Measurements from ENCODE around the gene ADPRM.

ADPRM gene

GRCh38 chr17:10663231-10663630 is 34.2 kb upstream of the ADPRM start (continued):
- no peak for TF ChIP-seq ZNF138 (tag by site-specific recombination; IDR thresholded peaks at IDR 0.05; ENCODE audit: borderline replicate concordance)
- no peak for TF ChIP-seq ZBTB26 (tag by site-specific recombination; optimal IDR thresholded peaks at IDR 0.05)
- TF ChIP-seq RBAK (tag by site-specific recombination; IDR thresholded peaks at IDR 0.05): no peak
- no peak for TF ChIP-seq ZNF433 (tag by site-specific recombination; IDR thresholded peaks at IDR 0.05; ENCODE audit: low read depth)
- no peak for TF ChIP-seq ZNF10 (tag by site-specific recombination; IDR thresholded peaks at IDR 0.05)
- TF ChIP-seq ZNF561 (tag by site-specific recombination; IDR thresholded peaks at IDR 0.05; ENCODE audit: borderline replicate concordance): no peak
- no peak for TF ChIP-seq ZNF768 (tag by site-specific recombination; IDR thresholded peaks at IDR 0.05)
- TF ChIP-seq ZBTB21 (tag by site-specific recombination; IDR thresholded peaks at IDR 0.05): no peak
- no peak for TF ChIP-seq ZNF423 (tag by site-specific recombination; IDR thresholded peaks at IDR 0.05)
- TF ChIP-seq SP3 (tag by site-specific recombination; IDR thresholded peaks at IDR 0.05): no peak
- no peak for TF ChIP-seq ZNF114 (tag by site-specific recombination; IDR thresholded peaks at IDR 0.05)

DNA sequence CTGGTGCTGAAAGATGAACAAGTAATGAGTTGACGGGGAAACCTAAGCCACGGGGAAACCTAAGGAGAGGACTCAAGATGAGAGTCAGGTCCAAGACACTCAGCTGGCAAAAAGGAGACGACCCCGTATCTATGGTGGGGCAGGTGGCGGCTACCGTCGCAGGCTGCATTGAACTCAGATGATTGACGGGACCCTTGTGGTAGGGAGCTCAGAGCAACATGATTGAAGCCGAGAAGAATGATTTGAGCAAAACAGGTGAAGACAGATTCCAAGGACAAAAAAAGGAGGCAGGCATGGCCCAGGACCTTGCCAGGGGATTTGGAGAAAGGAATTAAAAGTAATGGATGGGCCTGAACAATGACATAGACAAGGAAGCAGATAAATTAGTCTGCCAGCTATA is 32.8 kb upstream of the ADPRM start:
- no peak overlapping the region for H3K27ac ChIP-seq (ENCODE audit: extremely low read depth, low read depth, low read length)
- H3K36me3 ChIP-seq (ENCODE audit: control insufficient read depth in 2 of 2, insufficient read depth in 1 of 2, low read length in 2 of 2): peaks cover 0 to 4% of the 10 kb centered on the region in 2 experiments; a peak in 1 of 3 replicates
- POLR2A ChIA-PET: no interaction called here
- H3K9me3 ChIP-seq (ENCODE audit: control insufficient read depth, insufficient read depth, low read depth, low read length): no peaks in the 10 kb centered on the region
- TF ChIP-seq ZNF155 (tag by site-specific recombination; IDR thresholded peaks at IDR 0.05) (no peak), ZNF391 (tag by site-specific recombination; IDR thresholded peaks at IDR 0.05; ENCODE audit: borderline replicate concordance, low read depth) (no peak), ZFP3 (tag by site-specific recombination; IDR thresholded peaks at IDR 0.05; ENCODE audit: low read depth) (no peak), ZNF629 (tag by site-specific recombination; IDR thresholded peaks at IDR 0.05) (no peak), ZNF701 (tag by site-specific recombination; IDR thresholded peaks at IDR 0.05) (no peak), ZNF175 (tag by site-specific recombination; IDR thresholded peaks at IDR 0.05) (no peak)
- TF ChIP-seq, protein P1, sequence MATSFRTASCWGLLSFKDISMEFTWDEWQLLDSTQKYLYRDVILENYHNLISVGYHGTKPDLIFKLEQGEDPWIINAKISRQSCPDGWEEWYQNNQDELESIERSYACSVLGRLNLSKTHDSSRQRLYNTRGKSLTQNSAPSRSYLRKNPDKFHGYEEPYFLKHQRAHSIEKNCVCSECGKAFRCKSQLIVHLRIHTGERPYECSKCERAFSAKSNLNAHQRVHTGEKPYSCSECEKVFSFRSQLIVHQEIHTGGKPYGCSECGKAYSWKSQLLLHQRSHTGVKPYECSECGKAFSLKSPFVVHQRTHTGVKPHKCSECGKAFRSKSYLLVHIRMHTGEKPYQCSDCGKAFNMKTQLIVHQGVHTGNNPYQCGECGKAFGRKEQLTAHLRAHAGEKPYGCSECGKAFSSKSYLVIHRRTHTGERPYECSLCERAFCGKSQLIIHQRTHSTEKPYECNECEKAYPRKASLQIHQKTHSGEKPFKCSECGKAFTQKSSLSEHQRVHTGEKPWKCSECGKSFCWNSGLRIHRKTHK (tag by site-specific recombination; IDR thresholded peaks at IDR 0.05): no peak
- CTCF ChIA-PET: interaction anchor here (0.6 to 1.8 kb wide), 4 partner anchors 18 to 49 kb away, joined by 3 to 13 read pairs (median 8); no protein-coding TSS in a partner anchor
- no peaks in the 10 kb centered on the region for H3K4me1 ChIP-seq (ENCODE audit: control insufficient read depth, insufficient read depth, low read length)
- no peak overlapping the region for H3K4me3 ChIP-seq (ENCODE audit: low read depth, low read length)

DNA sequence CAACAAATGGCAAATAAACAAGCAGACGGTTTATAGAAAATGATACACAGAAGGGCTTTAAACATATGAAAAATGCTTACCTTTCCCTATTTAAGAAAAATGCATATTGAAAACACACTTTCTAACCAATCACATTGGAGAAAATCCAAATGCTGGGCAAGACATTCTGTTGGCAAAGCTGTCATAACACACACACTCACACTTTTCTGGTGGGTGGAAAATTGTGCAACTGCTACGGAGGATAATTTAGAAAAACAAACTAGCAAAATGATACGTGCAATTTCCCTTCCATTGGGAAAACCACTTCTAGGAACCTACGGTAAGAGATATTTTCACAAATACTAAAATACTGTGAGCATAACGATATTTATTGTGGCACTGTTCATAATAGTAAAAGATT is 30.5 kb upstream of the ADPRM start:
- CTCF ChIA-PET: interaction anchor here (1.2 kb wide), 1 partner anchor 17 kb away, joined by 3 read pairs; no protein-coding TSS in a partner anchor
- no peaks in the 10 kb centered on the region for H3K36me3 ChIP-seq (ENCODE audit: control insufficient read depth in 2 of 2, insufficient read depth in 1 of 2, low read length in 2 of 2)
- H3K9me3 ChIP-seq (ENCODE audit: control insufficient read depth, insufficient read depth, low read depth, low read length): no peaks in the 10 kb centered on the region
- H3K27ac ChIP-seq (ENCODE audit: extremely low read depth, low read depth, low read length): no peak overlapping the region
- POLR2A ChIA-PET: interaction anchor here (0.5 kb wide), 1 partner anchor 11 kb away, joined by 6 read pairs; no protein-coding TSS in a partner anchor
- H3K4me1 ChIP-seq (ENCODE audit: control insufficient read depth, insufficient read depth, low read length): no peaks in the 10 kb centered on the region
- H3K4me3 ChIP-seq (ENCODE audit: low read depth, low read length): no peak overlapping the region
- TF ChIP-seq GLI4 (tag by site-specific recombination; IDR thresholded peaks at IDR 0.05): no peak
- no peak for TF ChIP-seq ZNF558 (tag by site-specific recombination; IDR thresholded peaks at IDR 0.05)
- TF ChIP-seq OVOL3 (tag by site-specific recombination; IDR thresholded peaks at IDR 0.05): no peak
- no peak for TF ChIP-seq ZNF211 (tag by site-specific recombination; IDR thresholded peaks at IDR 0.05; ENCODE audit: low read depth)
- TF ChIP-seq RBAK (tag by site-specific recombination; IDR thresholded peaks at IDR 0.05): no peak
- TF ChIP-seq INSM2 (tag by site-specific recombination; IDR thresholded peaks at IDR 0.05): no peak
- no peak for TF ChIP-seq ZNF350 (tag by site-specific recombination; IDR thresholded peaks at IDR 0.05)
- no peak for TF ChIP-seq ZBTB1 (tag by site-specific recombination; IDR thresholded peaks at IDR 0.05)
- TF ChIP-seq ZNF623 (tag by site-specific recombination; IDR thresholded peaks at IDR 0.05): no peak
- TF ChIP-seq SALL2 (tag by site-specific recombination; IDR thresholded peaks at IDR 0.05; ENCODE audit: borderline replicate concordance): no peak
- TF ChIP-seq, protein P2, sequence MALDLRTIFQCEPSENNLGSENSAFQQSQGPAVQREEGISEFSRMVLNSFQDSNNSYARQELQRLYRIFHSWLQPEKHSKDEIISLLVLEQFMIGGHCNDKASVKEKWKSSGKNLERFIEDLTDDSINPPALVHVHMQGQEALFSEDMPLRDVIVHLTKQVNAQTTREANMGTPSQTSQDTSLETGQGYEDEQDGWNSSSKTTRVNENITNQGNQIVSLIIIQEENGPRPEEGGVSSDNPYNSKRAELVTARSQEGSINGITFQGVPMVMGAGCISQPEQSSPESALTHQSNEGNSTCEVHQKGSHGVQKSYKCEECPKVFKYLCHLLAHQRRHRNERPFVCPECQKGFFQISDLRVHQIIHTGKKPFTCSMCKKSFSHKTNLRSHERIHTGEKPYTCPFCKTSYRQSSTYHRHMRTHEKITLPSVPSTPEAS (tag by site-specific recombination; IDR thresholded peaks at IDR 0.05): no peak
- no peak for TF ChIP-seq ZNF624 (tag by site-specific recombination; IDR thresholded peaks at IDR 0.05)
- TF ChIP-seq ZNF830 (tag by site-specific recombination; IDR thresholded peaks at IDR 0.05; ENCODE audit: low read depth): no peak
- TF ChIP-seq SETDB1 (IDR thresholded peaks at IDR 0.05; ENCODE audit: insufficient read length, low read length): no peak
- TF ChIP-seq ZNF521 (tag by site-specific recombination; IDR thresholded peaks at IDR 0.05): no peak

Measured in HEK293 (cell line).